ENCODE data around the gene SLC25A39. TPM values are rescaled to one million over a fixed set of nuclear protein-coding genes. Genes with fewer than 3 reads are reported as not detected.
A peak's percentile ranks its signal among the peaks of the same experiment; 100 is the strongest.
"Not testable (repeated sequence)": the region's sequence is repeated elsewhere in the genome, so short reads cannot be mapped to it uniquely, and the experiment has no call there.

The SLC25A39 gene
- total RNA-seq, 2 experiments from 2014 or later: 72.6 to 77.0 TPM

DNA sequence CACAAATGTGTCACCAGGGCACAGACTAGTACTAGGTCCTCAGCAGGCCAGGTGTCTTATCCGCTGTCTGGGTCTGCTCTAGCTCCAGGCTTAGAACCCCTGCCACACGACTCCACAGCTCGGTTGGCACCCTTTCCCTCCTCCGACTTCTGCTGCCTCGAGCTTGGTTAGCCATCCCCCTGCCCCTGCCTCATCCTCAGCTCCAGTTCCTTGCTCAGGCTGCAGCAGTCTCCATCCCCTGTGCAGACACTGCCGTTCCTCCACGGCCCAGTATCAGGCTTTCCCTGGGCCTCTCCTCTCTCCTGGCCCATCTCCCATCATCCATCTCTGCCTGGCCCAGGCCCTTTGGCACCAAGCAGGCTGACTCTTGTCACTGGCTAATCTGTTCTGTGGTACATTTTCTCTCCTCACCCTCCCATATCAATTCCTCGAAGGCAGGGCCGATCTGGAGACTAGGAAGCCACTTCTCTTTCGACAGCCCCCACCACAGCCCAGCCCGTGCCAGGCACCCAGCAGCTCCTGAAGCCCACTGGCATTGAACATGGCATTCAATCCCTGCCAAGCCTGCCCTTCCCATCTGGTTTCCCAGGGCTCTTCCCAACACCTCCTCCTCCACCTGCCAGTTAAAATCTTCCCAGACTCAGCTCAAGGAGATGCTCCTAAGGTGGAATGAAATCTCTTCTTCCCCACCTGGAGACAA is 19.0 kb upstream of the SLC25A39 start:
- POLR2A ChIA-PET: interaction anchor here (1.0 to 1.4 kb wide), 3 partner anchors 10 to 124 kb away, joined by 3 read pairs; partner anchors contain the start of gene UBTF

DNA sequence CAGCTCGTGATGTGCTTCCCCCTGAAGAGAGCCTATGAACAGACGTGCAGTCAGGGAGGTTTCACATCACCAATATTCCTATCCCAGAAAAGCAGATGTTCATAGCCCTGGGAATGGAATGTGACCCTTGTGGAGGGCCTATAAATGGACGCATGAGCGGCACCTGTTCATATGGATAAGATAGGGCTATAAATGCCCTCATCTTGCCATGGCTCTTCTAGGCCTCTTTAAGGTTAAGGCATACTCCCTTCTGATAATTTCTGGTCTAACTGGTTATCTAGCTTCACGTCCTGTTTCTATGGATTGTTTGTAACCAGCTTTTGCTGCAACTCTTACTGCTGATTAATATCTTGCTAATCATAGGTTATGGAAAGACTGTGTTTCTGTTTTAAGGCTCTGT is 15.9 kb upstream of the SLC25A39 start:
- CTCF ChIA-PET: interaction anchor here (1.0 to 3.1 kb wide), 2 partner anchors 9 to 130 kb away, joined by 3 to 8 read pairs; no protein-coding TSS in a partner anchor
- POLR2A ChIA-PET; H3K9me3 Mint-ChIP-seq; H3K4me3 Mint-ChIP-seq; H3K27ac Mint-ChIP-seq; H3K36me3 Mint-ChIP-seq (ENCODE audit: low read depth); DNase-seq: not testable (repeated sequence)
- Mint-ChIP-seq H3K27me3 (peaks cover 14% of the 10 kb centered on the region), H3K4me1 (peaks cover 12% of the 10 kb centered on the region)

More for the DNA sequence above, 19.0 kb upstream of the SLC25A39 start:
- CTCF ChIA-PET: interaction anchor here (0.8 to 2.9 kb wide), 4 partner anchors 11 to 133 kb away, joined by 3 to 14 read pairs (median 4); no protein-coding TSS in a partner anchor
- H3K4me3 Mint-ChIP-seq: no peak overlapping the region
- no peak overlapping the region for H3K27ac Mint-ChIP-seq
- H3K36me3 Mint-ChIP-seq (ENCODE audit: low read depth): no peaks in the 10 kb centered on the region
- H3K9me3 Mint-ChIP-seq: no peaks in the 10 kb centered on the region
- peaks cover 12% of the 10 kb centered on the region for H3K27me3 Mint-ChIP-seq
- peaks cover 29% of the 10 kb centered on the region for H3K4me1 Mint-ChIP-seq
- no peak for DNase-seq

DNA sequence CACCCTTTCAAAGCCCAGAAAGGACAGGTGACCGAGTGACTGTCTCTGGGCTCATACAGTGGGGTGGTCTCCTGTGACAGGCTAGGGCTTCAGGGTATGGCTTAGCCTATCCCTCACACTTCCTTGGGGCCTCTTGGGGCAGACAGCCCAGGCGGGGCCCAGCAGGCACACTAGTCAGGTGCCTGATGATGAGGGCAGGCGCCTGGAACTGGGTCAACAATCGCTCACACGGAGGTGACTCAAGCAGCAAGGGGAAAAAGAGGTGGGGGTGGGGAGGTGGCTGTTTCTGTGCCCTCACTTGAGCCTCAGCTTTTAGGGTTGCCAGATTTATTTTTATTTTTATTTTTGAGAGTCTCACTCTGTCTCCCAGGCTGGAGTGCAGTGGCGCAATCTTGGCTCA is 14.1 kb upstream of the SLC25A39 start:
- Mint-ChIP-seq H3K4me1 (peaks cover 4% of the 10 kb centered on the region), H3K36me3 (ENCODE audit: low read depth) (no peaks in the 10 kb centered on the region), H3K4me3 (no peak overlapping the region), H3K9me3 (no peaks in the 10 kb centered on the region), H3K27ac (no peak overlapping the region), H3K27me3 (peaks cover 12% of the 10 kb centered on the region)
- ChIA-PET CTCF (interaction anchor here (1.2 to 3.1 kb wide), 2 partner anchors 13 to 128 kb away, joined by 3 to 8 read pairs; no protein-coding TSS in a partner anchor), POLR2A (interaction anchor here (1.1 kb wide), 1 partner anchor 14 kb away, joined by 3 read pairs; the partner anchor contains the start of gene SLC25A39)
- DNase-seq: no peak

GRCh38 chr17:44335968-44336367 is 11.3 kb upstream of the SLC25A39 start:
- no peak overlapping the region for H3K4me3 Mint-ChIP-seq
- no peaks in the 10 kb centered on the region for H3K36me3 Mint-ChIP-seq (ENCODE audit: low read depth)
- no peaks in the 10 kb centered on the region for H3K9me3 Mint-ChIP-seq
- ChIA-PET POLR2A (interaction anchor here (1.5 kb wide), 1 partner anchor 10 kb away, joined by 4 read pairs; the partner anchor contains the start of gene GRN), CTCF (interaction anchor here (0.9 to 8.1 kb wide), 6 partner anchors 9 to 126 kb away, joined by 3 to 65 read pairs (median 6); partner anchors contain the start of genes FAM171A2 and GRN)
- H3K4me1 Mint-ChIP-seq: peaks cover 10% of the 10 kb centered on the region
- peaks cover 3% of the 10 kb centered on the region for H3K27me3 Mint-ChIP-seq
- no peak for DNase-seq
- no peak overlapping the region for H3K27ac Mint-ChIP-seq

GRCh38 chr17:44335564-44335963 is 10.9 kb upstream of the SLC25A39 start:
- peaks cover 2% of the 10 kb centered on the region for H3K27me3 Mint-ChIP-seq
- H3K9me3 Mint-ChIP-seq: no peaks in the 10 kb centered on the region
- H3K4me1 Mint-ChIP-seq: peaks cover 10% of the 10 kb centered on the region
- H3K36me3 Mint-ChIP-seq (ENCODE audit: low read depth): no peaks in the 10 kb centered on the region
- ChIA-PET POLR2A (interaction anchor here (1.2 to 1.5 kb wide), 2 partner anchors 10 to 19 kb away, joined by 3 to 4 read pairs; partner anchors contain the start of gene GRN), CTCF (interaction anchor here (0.6 to 8.1 kb wide), 7 partner anchors 9 to 231 kb away, joined by 3 to 65 read pairs (median 4); partner anchors contain the start of genes FAM171A2 and GRN)
- no peak overlapping the region for H3K4me3 Mint-ChIP-seq
- H3K27ac Mint-ChIP-seq: no peak overlapping the region
- DNase-seq: no peak

GRCh38 chr17:44334727-44335126 is 10.1 kb upstream of the SLC25A39 start:
- peaks cover 2% of the 10 kb centered on the region for H3K27me3 Mint-ChIP-seq
- POLR2A ChIA-PET: interaction anchor here (1.1 to 1.5 kb wide), 3 partner anchors 11 to 148 kb away, joined by 3 to 4 read pairs (median 3); partner anchors contain the start of genes GRN and TMUB2
- peaks cover 10% of the 10 kb centered on the region for H3K4me1 Mint-ChIP-seq
- H3K36me3 Mint-ChIP-seq (ENCODE audit: low read depth): no peaks in the 10 kb centered on the region
- no peaks in the 10 kb centered on the region for H3K9me3 Mint-ChIP-seq
- CTCF ChIA-PET: interaction anchor here (0.6 to 8.1 kb wide), 6 partner anchors 8 to 232 kb away, joined by 3 to 65 read pairs (median 6); partner anchors contain the start of gene FAM171A2
- DNase-seq: no peak
- no peak overlapping the region for H3K27ac Mint-ChIP-seq
- H3K4me3 Mint-ChIP-seq: no peak overlapping the region

- no peaks in the 10 kb centered on the region for H3K9me3 Mint-ChIP-seq
- peaks cover 10% of the 10 kb centered on the region for H3K4me1 Mint-ChIP-seq
- H3K36me3 Mint-ChIP-seq (ENCODE audit: low read depth): no peaks in the 10 kb centered on the region
- ChIA-PET CTCF (interaction anchor here (1.0 to 8.1 kb wide), 4 partner anchors 12 to 124 kb away, joined by 3 to 65 read pairs (median 6); partner anchors contain the start of gene FAM171A2), POLR2A (interaction anchor here (1.1 to 1.5 kb wide), 3 partner anchors 11 to 148 kb away, joined by 3 to 4 read pairs (median 3); partner anchors contain the start of genes GRN and TMUB2)
- DNase-seq: no peak
- no peak overlapping the region for H3K27ac Mint-ChIP-seq
- H3K27me3 Mint-ChIP-seq: peaks cover 2% of the 10 kb centered on the region
- H3K4me3 Mint-ChIP-seq: no peak overlapping the region
Observed at GRCh38 chr17:44334315-44334714, 9.7 kb upstream of the SLC25A39 start.

DNA sequence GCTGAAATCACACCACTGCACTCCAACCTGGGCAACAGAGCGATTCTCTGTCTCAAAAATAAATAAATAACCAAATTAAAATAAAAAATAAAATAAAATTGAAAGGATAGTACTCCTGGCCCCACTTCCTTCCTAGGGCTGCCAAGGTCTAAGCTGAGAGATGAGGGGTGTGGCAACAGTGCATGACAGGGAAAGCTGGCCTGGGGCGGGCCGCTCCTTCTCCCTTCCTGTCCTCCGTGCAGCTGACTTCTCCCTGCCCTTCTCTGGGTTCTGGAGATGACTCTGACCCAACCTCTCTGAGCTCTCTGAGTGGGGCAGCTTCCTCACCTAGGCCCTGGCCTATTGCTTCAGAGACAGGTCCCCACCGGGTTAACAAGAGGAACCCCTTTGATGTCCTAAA is 8.7 kb upstream of the SLC25A39 start:
- ChIA-PET CTCF (interaction anchor here (0.9 to 8.1 kb wide), 4 partner anchors 12 to 123 kb away, joined by 3 to 65 read pairs (median 12); partner anchors contain the start of genes FAM171A2 and GRN), POLR2A (interaction anchor here (1.1 to 1.4 kb wide), 2 partner anchors 16 to 123 kb away, joined by 4 read pairs; no protein-coding TSS in a partner anchor)
- peaks cover 2% of the 10 kb centered on the region for H3K27me3 Mint-ChIP-seq
- no peak overlapping the region for H3K27ac Mint-ChIP-seq
- H3K9me3 Mint-ChIP-seq: no peaks in the 10 kb centered on the region
- no peak for DNase-seq
- H3K4me3 Mint-ChIP-seq: no peak overlapping the region
- H3K36me3 Mint-ChIP-seq (ENCODE audit: low read depth): no peaks in the 10 kb centered on the region
- peaks cover 7% of the 10 kb centered on the region for H3K4me1 Mint-ChIP-seq

- no peak overlapping the region for H3K4me3 Mint-ChIP-seq
- CTCF ChIA-PET: interaction anchor here (0.6 to 8.1 kb wide), 20 partner anchors 9 to 163 kb away, joined by 3 to 65 read pairs (median 4); partner anchors contain the start of genes FAM171A2, GRN and TMUB2
- H3K4me1 Mint-ChIP-seq: peaks cover 16% of the 10 kb centered on the region
- peak overlapping the region; percentile 32 for H3K27ac Mint-ChIP-seq
- H3K36me3 Mint-ChIP-seq (ENCODE audit: low read depth): no peaks in the 10 kb centered on the region
- peaks cover 2% of the 10 kb centered on the region for H3K27me3 Mint-ChIP-seq
- POLR2A ChIA-PET: interaction anchor here (0.8 to 2.0 kb wide), 9 partner anchors 14 to 145 kb away, joined by 3 to 9 read pairs (median 5); partner anchors contain the start of gene GRN
- peak; percentile 74 for DNase-seq
- H3K9me3 Mint-ChIP-seq: no peaks in the 10 kb centered on the region
Observed at GRCh38 chr17:44331249-44331760, 6.7 kb upstream of the SLC25A39 start.

GRCh38 chr17:44330263-44330662 is 5.6 kb upstream of the SLC25A39 start:
- not testable (repeated sequence) for H3K27me3 Mint-ChIP-seq; H3K36me3 Mint-ChIP-seq (ENCODE audit: low read depth); DNase-seq; H3K4me3 Mint-ChIP-seq; H3K9me3 Mint-ChIP-seq; H3K27ac Mint-ChIP-seq
- ChIA-PET CTCF (interaction anchor here (0.6 to 8.1 kb wide), 19 partner anchors 10 to 223 kb away, joined by 3 to 65 read pairs (median 6); partner anchors contain the start of genes FAM171A2, GRN and TMUB2), POLR2A (interaction anchor here (0.5 to 2.0 kb wide), 7 partner anchors 15 to 264 kb away, joined by 3 to 9 read pairs (median 5); no protein-coding TSS in a partner anchor)
- H3K4me1 Mint-ChIP-seq: peaks cover 22% of the 10 kb centered on the region

GRCh38 chr17:44329516-44329915 is 4.9 kb upstream of the SLC25A39 start:
- CTCF ChIA-PET: interaction anchor here (0.6 to 8.1 kb wide), 9 partner anchors 9 to 222 kb away, joined by 3 to 65 read pairs (median 6); no protein-coding TSS in a partner anchor
- H3K9me3 Mint-ChIP-seq; H3K27me3 Mint-ChIP-seq; DNase-seq; H3K27ac Mint-ChIP-seq; H3K36me3 Mint-ChIP-seq (ENCODE audit: low read depth); H3K4me3 Mint-ChIP-seq: not testable (repeated sequence)
- POLR2A ChIA-PET: interaction anchor here (2.0 kb wide), 1 partner anchor 120 kb away, joined by 8 read pairs; no protein-coding TSS in a partner anchor
- H3K4me1 Mint-ChIP-seq: peaks cover 23% of the 10 kb centered on the region

GRCh38 chr17:44327715-44328449 is 3.3 kb upstream of the SLC25A39 start:
- no peaks in the 10 kb centered on the region for H3K36me3 Mint-ChIP-seq (ENCODE audit: low read depth)
- CTCF ChIA-PET: interaction anchor here (1.3 to 8.1 kb wide), 3 partner anchors 118 to 130 kb away, joined by 9 to 65 read pairs (median 18); no protein-coding TSS in a partner anchor
- H3K4me3 Mint-ChIP-seq: peak overlapping the region; percentile 16
- no peak overlapping the region for H3K27ac Mint-ChIP-seq
- H3K27me3 Mint-ChIP-seq: no peaks in the 10 kb centered on the region
- POLR2A ChIA-PET: interaction anchor here (0.8 to 8.0 kb wide), 5 partner anchors 107 to 142 kb away, joined by 3 to 117 read pairs (median 8); partner anchors contain the start of genes TMUB2 and UBTF
- H3K4me1 Mint-ChIP-seq: peaks cover 34% of the 10 kb centered on the region
- H3K9me3 Mint-ChIP-seq: no peaks in the 10 kb centered on the region
- no peak for DNase-seq
